GM21360 (cell line): Measurements from ENCODE around the gene SCO1.
"Not testable (repeated sequence)": the region's sequence is repeated elsewhere in the genome, so short reads cannot be mapped to it uniquely, and the experiment has no call there.

Experiments
- ATAC-seq: cut with Tn5 transposase; IDR thresholded peaks from one replicate; pipeline ENCODE4 v1.9.1; 2021; ENCODE audit warnings: mild to moderate bottlenecking, moderate library complexity; ENCODE audit not compliant: unreplicated experiment

Gene SCO1

DNA sequence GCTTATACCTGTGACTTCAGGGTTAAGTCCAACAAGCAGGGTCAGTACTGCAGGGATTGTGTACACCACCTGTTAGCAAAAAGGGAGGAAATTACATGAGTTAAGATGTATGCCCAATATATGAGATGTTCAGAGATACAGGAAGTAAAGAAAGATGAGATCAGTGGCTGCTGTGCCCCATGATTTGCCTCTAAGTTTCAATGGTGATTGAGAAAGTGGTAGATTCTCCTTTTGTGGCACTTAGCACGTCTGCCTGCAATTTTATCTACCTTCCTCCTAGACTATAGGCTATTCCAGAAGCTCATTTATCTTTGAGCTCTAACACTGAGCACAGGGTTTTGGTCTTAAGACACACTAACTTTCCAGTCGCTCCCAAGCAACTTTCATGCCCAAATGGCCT, 28.9 kb upstream of the SCO1 start:
- no peak for ATAC-seq

- no peak for ATAC-seq
Measured at GRCh38 chr17:10725262-10725661, 27.9 kb upstream of the SCO1 start.

GRCh38 chr17:10724546-10725195, 27.3 kb upstream of the SCO1 start:
- no peak for ATAC-seq

DNA sequence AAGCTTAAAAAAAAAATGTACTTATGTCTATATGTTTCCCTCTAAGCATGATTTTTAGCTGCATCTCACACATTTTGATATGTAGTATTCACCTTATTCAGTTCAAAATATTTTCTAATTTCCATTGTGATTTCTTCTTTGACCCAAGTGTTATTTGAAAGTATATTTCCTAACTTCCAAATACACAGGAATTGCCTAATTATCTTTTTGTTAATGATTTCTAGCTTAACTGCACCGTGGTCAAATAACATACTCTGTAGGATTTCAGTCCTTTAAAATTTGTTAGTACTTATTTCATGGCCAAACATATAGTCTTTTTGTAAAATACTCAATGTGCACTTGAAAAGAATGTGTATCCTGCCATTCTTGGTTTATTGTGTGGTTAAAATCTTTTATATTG, 21.2 kb upstream of the SCO1 start:
- no peak for ATAC-seq

DNA sequence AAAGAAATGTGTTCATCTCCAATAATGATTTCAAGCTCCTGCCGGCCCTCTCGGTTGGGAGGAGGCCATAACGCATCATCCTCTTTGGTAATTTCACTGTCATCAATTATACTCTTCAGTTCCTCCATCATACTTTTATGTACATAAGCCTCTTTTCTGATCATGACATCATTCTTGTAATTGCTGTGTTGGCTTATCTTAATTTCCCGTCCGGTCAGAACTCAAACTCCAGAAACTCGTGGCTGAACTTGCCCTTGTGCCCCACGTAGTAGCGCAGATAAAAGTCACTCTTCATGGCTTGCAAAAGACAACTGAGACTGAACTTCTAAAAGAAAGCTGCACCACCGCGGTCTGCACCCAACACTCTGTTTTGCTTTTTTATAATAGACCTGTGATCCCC, 18.9 kb upstream of the SCO1 start:
- no peak for ATAC-seq

DNA sequence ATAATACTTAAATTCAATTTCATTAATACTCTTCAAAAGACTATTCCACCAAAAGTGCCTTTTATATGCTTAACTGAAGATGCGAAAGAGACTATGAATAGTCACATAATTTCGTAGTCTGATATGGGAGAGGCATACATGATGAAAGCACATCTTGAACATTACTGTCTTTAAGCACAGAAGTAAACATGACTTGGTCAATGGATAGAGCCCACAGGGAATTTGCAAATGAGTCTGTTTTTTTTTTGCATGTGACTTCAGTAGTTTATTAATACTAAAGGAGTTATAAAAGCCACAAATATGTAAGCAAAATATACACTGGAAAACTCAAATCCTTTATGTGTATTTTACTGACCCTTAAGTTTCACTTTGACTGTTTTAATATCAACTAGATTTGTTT, 16.0 kb upstream of the SCO1 start:
- ATAC-seq = no peak

GRCh38 chr17:10705727-10706126, 8.4 kb upstream of the SCO1 start:
- ATAC-seq = no peak

DNA sequence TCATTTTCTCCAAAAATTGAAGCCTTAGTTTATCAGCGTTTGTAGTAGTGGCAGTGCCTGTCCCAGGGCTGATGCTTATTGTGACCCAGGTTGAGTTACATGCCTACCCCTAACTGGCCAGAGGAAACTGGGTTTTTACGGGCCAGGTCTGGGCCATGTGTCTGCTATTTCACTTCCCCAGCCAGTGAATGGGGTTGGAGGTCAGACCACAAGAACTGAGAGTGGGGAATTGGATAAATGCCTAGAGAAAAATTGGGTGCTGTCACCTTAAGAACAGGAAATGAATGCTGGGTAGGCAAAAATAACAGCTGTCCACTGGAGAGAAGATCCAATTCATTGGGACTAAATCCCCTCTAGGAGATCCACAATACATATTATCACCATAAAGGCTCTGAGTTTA, 5.2 kb upstream of the SCO1 start:
- ATAC-seq = no peak

GRCh38 chr17:10699856-10700255, 2.5 kb upstream of the SCO1 start:
- no peak for ATAC-seq

DNA sequence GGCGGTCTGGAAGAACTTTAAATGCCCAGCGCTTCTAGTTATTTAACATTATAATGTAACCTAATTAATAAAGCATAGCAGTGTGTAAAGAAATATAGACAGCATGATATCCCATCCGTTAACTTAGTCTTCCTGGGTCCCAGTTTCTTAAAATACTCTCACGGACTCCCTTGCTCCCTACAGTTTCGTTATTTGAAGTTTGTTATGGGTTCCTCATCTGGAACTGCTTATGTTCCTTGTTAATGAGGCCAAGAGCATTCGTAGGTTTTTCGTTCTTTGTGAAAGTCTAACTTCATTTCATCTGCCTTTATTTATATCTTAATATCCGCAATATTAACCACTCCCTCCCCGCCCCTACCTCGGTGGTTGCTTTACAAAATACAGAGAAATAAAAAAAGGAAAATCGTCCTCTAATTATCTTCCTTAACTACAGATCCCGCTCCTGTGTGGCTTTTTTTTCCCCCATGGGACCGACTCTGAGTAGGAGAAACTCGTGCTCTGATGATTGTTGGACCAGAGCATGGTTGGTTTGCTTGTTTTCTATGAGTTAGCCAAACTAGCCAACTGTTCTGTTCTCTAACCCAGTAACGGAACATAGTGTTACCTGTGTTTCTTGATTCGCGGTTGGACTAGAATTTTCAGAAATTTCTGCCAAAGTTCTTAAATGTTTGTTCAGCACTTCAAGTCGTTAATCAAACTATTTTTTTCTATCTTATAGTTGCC, 924 bp upstream of the SCO1 start:
- ATAC-seq = no peak

GRCh38 chr17:10695875-10696407, 1.4 kb downstream of the SCO1 start:
- not testable (repeated sequence) for ATAC-seq

GRCh38 chr17:10687499-10687898, 9.8 kb downstream of the SCO1 start:
- ATAC-seq = no peak

GRCh38 chr17:10683853-10684252, 13.5 kb downstream of the SCO1 start:
- no peak for ATAC-seq

DNA sequence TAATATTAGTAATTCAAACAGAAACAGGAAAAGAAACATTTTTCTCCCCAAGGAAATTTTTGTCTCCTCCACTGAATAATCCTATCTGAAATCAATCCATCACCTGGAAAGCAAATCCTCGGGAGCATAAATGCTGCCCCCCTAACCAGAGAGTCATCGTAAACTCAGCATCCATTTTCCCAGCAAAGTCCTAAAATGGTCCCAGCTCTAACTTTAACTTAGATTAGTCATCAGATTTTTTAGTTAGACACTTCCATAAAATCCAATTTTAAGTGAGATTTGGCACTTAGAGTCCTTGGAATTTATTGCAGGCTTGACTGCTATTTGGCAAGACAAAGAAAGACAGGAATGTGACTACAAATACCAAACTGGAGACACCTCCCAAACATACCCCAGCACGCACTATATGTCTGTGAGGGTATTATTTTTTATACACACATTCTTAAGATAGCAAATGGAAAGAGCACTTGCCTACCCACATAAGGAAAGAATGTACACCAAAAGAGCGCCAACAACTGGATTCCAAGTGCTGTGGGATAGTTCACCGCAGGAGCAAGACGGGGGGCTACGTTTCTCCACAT, 15.4 kb downstream of the SCO1 start:
- ATAC-seq = no peak

DNA sequence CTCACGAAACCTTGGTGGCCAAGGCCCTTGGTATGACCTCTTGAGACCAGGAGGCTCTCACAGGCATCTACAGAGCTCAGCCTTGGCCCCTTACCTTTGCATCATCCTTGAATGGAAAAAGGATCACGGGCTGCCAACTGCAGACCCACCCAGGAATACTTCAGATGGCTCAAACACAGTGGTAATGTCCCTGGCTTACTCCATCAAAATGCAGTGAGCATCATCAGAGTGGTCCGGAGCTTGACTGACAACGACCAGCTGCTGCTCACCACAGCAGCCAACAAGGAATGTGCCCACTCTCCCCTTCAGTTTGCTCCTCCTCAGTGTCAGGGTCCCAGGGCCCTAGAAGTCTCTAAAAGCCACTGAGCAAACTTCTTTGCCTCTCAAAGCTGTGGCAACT, 22.6 kb downstream of the SCO1 start:
- no peak for ATAC-seq

DNA sequence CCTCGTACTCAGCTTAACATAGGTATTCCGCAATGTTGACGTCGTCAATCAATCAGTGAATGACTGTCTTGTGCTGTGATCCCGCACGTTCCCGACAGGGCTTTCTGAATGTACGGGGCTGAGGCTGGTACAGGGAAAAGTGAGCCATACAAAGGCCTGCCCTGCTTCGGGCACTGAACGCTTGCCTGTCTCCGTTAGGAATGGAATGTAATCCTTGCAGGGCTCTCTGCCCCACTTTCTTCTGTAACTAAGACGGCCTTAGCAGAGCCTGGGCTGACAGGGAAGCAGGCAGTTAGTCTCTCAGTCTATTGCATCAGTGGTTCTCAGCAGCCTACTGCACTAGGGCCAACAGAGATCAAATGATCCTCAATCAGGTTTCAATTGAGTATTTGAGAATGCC, 24.0 kb downstream of the SCO1 start:
- no peak for ATAC-seq

DNA sequence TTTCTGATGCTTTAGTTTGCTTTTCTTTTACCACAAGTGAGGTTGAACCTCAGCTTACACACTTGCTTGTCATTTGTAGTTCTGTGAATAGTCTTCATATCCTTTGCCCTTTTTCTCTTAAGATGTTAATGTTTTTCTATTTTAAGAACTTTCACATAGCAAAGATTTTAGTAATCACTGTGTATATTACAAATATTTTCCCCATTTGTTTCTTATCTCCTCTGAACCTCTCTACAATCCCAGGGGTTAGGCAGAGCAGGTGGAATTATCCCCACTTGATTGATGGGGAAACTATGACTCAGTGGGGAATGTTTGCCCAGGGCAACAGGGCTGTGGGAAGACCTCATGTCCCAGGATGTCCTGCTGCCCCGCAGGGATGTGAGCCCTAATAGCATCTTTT, 28.6 kb downstream of the SCO1 start:
- ATAC-seq = no peak

GRCh38 chr17:10666906-10667305, 30.4 kb downstream of the SCO1 start:
- ATAC-seq = no peak

DNA sequence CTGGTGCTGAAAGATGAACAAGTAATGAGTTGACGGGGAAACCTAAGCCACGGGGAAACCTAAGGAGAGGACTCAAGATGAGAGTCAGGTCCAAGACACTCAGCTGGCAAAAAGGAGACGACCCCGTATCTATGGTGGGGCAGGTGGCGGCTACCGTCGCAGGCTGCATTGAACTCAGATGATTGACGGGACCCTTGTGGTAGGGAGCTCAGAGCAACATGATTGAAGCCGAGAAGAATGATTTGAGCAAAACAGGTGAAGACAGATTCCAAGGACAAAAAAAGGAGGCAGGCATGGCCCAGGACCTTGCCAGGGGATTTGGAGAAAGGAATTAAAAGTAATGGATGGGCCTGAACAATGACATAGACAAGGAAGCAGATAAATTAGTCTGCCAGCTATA, 32.8 kb downstream of the SCO1 start:
- ATAC-seq = no peak

- ATAC-seq = no peak
Measured at GRCh38 chr17:10663231-10663630, 34.1 kb downstream of the SCO1 start.

GRCh38 chr17:10661437-10661836, 35.9 kb downstream of the SCO1 start:
- no peak for ATAC-seq

GRCh38 chr17:10657879-10658278, 39.5 kb downstream of the SCO1 start:
- ATAC-seq = no peak
